ENCODE measurements around the gene ANKFY1.
"Not testable (repeated sequence)": the region's sequence is repeated elsewhere in the genome, so short reads cannot be mapped to it uniquely, and the experiment has no call there.

ANKFY1 gene

DNA sequence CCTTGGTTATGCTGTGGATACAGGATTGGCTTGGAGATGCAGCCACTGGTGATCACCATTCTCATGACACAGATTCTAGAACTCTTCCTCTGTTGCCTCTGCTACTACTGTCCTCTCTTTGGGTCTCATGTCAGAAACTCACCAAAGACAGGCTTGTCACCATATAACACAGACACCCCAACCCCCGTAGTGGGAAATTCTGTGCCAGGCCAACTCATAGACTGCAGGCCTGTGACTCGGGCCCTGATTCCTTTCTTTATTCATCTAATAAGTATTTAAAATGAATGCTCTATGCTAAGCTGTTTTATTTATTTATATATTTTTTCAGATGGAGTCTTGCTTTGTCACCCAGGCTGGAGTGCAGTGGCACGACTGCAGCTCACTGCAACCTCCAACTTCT lies 111.3 kb downstream of the ANKFY1 start:
- DNase-seq = no peak

- DNase-seq = no peak
These were observed 113.7 kb downstream of the ANKFY1 start for GRCh38 chr17:4150096-4150495.

DNA sequence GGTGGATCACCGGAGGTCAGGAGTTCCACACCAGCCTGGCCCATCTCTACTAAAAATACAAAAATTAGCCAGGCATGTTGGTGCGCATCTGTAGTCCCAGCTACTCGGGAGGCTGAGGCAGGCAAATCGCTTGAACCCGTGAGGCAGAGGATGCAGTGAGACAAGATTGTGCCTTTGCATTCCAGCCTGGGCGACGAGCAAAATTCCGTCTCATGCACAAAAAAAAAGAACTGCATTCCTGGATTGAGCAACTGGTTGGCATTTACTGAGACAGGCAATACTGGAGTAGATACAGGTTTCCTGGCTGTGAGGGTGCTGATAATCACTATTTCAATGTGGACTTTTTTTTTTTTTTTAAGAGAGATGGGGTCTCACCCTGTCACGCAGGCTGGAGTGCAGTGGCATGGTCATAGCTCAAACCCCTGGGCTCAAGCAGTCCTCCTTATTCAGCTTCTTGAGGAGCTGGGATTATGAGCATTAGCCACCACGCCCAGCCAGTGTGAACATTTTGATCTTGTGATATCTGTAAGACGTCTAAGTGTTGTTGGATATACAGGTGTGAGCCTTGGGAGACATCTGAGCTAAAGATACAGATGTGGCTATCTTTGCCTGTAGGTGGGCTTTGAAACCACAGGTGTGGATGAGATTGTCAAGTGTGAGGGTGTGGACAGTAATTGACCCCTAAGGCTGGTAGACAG lies 115.0 kb downstream of the ANKFY1 start:
- no peak for DNase-seq

DNA sequence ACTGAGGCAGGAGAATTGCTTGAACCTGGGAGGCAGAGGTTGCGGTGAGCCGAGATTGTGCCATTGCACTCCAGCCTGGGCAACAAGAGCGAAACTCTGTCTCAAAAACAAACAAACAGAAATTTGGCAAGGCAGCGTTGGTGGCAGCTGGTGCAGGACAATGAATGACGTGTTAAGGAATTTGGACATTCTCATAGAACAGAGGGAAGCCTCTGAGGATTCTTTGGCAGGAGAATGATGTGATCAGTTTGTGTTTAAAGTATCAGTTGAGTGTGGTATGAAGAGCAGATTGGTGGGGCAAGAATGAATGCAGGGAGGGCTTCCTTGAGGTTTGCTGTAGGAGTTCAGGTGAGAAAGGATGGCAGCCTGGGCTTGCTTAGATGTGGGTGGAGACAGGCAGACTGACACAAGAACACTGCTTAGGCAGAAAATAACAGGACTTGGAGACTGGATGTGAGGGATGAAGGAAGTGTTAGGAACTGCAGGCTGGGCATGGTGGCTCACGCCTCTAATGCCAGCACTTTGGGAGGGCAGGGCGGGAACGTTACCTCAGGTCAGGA lies 115.9 kb downstream of the ANKFY1 start:
- DNase-seq = no peak

DNA sequence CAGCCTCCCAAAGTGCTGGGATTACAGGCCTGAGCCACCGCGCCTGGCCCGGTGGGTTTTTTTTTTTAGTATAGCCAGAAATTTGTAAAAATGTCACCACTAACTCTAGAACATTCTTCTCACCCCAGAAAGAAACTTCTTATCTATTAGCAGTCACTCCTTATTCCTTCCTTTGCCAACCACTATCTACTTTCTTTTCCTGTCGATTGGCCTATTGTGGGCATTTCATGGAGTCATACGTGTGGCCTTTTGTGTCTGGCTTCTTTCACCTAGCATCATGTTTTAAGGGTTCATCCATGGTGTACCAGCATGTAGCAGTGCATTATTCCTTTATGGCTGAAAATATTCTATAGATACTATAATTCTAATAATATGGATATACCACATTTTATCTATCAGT lies 117.1 kb downstream of the ANKFY1 start:
- DNase-seq = no peak

DNA sequence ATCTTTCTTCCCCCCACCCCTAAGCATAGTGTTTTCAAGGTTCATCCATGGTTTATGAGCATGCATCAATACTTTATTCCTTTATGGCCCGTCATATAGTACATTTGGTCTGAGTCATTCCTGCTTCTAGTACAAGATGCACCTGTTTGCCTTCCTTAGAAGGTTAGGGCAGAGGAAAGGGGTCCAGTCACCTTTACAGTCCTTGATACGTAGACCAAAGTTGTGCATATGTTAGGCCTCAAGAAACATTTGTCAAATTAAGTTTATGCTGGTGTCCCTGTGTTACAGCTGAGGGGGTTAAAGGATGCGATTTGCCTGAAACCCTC lies 119.4 kb downstream of the ANKFY1 start:
- DNase-seq = no peak

GRCh38 chr17:4143563-4144421 lies 120.0 kb downstream of the ANKFY1 start:
- DNase-seq = peak; percentile 82

GRCh38 chr17:4142107-4142900 lies 121.5 kb downstream of the ANKFY1 start:
- no peak for DNase-seq

DNA sequence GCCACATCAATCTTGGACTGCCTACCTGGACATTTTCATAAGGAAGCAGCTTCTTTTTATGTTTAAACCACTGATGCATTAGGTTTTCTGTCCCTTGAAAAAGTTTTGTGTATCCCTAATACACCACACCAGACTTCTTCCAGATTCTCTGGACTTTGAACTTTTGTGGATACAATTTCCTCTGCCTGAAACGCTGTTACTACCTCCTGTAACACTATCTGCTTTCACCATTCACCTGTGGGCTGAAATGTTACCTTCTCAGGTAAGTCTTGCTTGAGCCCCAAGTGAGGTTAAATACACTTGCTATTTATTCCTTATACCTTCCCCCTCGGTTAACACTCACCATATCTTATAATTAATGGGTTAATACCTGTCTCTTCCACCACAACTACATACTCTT lies 123.7 kb downstream of the ANKFY1 start:
- DNase-seq = no peak

DNA sequence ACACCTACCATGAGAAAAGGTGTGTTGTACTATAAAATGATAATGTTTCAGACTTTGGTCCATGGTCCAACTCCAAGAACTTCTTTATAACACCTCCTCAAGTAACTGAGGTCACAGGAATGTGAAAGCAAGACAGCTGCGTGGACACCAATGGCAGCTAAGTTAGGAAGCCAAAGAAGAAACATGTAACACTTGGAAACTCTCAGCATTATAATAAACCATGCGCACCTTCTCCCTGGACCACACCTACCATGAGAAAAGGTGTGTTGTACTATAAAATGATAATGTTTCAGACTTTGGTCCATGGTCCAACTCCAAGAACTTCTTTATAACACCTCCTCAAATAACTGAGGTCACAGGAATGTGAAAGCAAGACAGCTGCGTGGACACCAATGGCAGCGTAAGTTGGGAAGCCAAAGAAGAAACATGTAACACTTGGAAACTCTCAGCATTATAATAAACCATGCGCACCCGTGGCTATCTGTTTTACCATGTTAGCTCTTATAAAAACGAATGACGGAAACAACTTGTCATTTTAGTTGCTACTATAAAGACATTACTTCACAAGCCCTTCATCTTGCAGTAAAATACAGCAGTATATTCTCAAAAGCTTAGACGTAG lies 124.8 kb downstream of the ANKFY1 start:
- not testable (repeated sequence) for DNase-seq

DNA sequence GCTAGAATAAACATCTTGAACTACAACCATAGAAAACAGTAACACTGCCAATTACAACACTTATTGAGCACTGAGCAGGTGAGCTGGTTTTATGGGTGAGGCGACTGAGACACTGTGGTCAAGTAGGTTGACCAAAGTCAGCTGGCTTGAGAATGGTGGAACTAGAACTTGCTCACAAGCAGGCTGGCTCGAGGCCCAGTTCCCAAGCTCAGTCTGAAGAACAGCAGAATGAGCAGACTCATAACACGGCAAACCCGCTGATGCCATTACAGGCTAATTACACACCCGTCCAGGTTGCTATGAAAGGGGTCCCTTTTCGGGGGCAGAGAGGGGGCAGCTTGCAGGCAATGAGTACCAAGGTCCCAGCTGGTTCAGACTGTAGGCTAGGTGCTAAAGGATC lies 127.4 kb downstream of the ANKFY1 start:
- no peak for DNase-seq

DNA sequence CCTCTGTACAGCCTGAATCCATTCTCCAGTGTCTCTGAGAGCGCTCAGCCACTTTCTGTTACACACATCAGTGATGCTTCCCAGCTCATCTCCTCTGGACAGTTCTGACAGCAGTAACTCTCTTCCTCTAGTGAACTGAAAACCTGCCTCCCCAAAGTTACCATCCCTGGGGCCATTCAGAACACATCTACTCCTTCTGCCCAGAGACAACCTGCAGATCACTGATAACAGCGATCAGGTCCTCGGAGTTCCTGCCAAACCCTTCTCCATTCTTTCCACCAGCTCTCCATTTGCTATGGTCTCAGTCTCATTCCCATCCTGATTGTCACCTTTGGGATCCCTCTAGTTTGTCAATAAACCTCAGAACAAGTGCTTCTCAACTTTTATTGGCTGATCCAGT lies 128.3 kb downstream of the ANKFY1 start:
- DNase-seq = no peak

- DNase-seq = no peak
These were observed 129.1 kb downstream of the ANKFY1 start for GRCh38 chr17:4134721-4135120.

- DNase-seq = no peak
These were observed 133.1 kb downstream of the ANKFY1 start for GRCh38 chr17:4130715-4131114.

- no peak for DNase-seq
These were observed 136.2 kb downstream of the ANKFY1 start for GRCh38 chr17:4127555-4127954.

DNA sequence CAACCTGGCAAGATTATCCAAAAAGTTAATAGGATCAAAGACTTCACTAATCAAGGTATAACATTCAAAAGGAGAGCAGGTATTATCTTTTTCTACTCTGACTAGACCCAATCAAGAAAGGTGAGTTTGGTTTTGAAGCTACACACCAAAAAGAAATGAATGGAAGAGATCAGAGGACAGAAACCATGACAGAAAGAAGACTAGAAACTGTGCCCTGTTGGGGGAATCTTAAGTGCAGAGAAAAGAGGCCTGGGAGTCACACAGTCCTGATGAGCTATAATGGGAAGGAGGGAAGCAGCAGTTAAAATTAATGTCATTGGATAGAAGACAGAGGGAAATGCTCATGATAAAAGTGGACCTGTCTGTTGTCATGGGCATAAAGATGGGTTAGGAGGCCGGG lies 138.2 kb downstream of the ANKFY1 start:
- DNase-seq = no peak

GRCh38 chr17:4124999-4125398 lies 138.8 kb downstream of the ANKFY1 start:
- DNase-seq = no peak

GRCh38 chr17:4120332-4120731 lies 143.4 kb downstream of the ANKFY1 start:
- no peak for DNase-seq

DNA sequence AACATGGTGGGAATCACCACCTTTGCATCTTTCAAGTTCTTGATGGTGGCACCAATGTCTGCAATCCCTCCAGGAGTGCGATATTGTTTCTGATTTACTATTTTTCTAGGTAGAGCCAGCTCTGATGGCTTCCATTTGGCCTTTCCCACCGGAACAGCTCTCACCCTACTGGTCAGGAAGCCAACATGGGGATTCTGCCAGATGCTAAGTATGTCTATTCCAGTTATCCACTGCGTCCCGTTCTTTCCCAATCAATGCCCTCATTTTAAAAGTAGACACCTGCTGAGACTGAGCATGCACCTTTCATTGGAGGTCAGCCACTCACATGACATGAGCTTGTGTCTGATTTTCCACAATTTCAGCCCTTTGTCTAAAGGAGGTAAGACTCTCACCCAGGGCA lies 144.5 kb downstream of the ANKFY1 start:
- DNase-seq = no peak

DNA sequence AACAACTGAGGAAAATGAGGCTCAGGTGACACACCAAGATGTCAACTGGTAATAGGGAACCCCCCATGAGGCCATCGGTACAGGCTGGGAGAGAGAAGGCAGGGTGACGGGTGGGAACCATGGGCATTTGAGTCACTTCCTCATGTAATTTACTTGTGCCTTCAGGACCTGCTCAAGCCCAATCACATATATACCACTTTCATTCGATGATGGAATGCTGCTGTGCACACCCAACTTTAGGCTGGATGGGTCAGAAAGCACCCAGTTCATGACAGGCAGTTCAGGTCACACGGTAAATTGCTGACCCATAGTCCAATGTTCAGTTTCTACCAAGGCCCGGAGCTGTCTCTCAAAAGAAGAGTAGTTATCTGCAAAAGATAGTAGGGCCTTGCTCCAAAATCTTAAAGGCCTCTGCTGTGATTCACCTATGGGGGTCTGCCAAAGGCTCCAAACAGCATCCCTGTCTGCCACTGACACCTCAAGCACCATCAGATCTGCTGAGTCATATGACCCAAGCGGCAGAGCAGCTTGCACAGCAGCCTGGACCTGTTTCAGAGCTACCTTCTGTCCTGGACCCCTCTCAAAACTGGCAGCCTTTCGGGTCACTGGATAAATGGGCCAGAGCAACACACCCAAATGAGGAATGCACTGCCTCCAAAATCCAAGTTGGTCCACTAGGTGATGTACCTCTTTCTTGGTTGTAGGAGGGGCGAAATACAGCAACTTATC lies 145.6 kb downstream of the ANKFY1 start:
- DNase-seq = no peak

DNA sequence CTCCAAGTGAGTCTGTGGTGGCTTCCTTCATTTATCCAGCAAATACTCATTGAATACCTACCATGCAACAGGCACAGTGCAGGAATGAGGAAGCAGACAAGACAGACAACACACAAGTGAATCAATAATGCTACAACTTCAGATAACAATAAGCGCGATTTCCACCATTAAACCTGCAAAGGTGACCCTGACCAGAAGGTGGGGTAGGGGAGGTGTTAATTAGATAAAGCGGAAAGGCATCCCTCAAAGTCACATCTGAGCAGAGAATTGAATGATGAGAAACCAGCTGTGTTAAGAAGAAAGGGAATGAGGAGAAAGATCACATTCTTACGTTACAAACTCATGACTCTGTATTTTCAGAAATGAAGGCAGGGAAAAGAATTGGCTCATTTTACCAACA lies 147.3 kb downstream of the ANKFY1 start:
- no peak for DNase-seq
